ENCODE results near the gene NEURL2.
"Not testable (repeated sequence)": the region's sequence is repeated elsewhere in the genome, so short reads cannot be mapped to it uniquely, and the experiment has no call there.

NEURL2 gene

DNA sequence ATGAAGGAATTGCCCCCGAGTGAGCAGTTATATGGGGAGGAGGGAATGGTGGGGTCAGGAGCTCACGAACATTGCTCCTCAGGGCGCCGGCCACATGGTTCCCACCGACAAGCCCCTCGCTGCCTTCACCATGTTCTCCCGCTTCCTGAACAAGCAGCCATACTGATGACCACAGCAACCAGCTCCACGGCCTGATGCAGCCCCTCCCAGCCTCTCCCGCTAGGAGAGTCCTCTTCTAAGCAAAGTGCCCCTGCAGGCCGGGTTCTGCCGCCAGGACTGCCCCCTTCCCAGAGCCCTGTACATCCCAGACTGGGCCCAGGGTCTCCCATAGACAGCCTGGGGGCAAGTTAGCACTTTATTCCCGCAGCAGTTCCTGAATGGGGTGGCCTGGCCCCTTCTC, 7.3 kb upstream of the NEURL2 start:
- no peak for DNase-seq (ENCODE audit: low read depth)

DNA sequence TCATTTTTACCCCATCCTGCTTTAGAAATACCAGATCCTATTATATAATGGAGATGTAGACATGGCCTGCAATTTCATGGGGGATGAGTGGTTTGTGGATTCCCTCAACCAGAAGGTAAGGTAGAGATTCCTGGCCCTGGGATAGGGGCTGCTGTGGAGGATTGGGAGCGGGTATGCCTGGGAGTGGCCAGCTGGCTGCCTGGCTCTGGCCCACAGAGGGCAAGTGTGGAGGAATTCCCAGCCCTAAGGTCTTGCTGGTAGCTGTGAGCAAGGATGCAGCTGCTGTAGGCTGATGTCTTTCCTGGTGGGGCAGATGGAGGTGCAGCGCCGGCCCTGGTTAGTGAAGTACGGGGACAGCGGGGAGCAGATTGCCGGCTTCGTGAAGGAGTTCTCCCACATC, 6.7 kb upstream of the NEURL2 start:
- DNase-seq (ENCODE audit: low read depth) = no peak

GRCh38 chr20:45897289-45897688, 6.3 kb upstream of the NEURL2 start:
- DNase-seq (ENCODE audit: low read depth) = no peak

DNA sequence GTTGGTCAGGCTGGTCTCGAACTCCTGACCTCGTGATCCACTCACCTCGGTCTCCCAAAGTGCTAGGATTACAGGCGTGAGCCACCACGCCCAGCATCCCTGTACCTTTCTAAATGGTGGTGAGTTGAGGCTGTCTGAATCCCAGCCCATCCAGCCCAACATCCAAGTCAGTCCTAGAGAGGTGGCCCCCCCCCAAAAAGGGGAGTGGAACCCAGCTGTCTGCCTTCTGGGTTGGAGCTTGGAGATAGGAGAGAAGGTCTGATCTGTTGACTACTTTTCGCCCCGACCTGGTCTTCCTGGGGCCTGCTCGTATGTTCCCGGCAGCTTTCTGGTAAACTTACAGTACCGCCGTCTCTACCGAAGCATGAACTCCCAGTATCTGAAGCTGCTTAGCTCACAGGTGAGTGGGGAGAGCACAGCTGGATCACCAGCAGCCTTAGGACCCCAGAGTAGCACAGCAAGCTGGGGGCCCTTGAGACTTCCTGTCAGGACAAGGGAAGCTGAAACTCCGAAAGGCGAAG, 5.7 kb upstream of the NEURL2 start:
- DNase-seq (ENCODE audit: low read depth) = no peak

DNA sequence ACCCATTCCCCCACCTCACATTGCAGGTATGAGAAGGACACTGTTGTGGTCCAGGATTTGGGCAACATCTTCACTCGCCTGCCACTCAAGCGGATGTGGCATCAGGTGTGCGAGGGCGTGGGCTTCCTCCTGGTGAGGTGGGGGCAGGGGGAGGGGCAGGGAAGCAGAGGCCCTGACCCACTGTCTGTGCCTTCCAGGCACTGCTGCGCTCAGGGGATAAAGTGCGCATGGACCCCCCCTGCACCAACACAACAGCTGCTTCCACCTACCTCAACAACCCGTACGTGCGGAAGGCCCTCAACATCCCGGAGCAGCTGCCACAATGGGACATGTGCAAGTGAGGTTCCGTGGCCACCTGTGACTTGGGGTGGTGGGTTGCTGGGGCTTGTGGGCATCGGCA, 3.8 kb upstream of the NEURL2 start:
- DNase-seq (ENCODE audit: low read depth) = no peak

- no peak for DNase-seq (ENCODE audit: low read depth)
These were observed 2.8 kb upstream of the NEURL2 start for GRCh38 chr20:45893831-45894230.

DNA sequence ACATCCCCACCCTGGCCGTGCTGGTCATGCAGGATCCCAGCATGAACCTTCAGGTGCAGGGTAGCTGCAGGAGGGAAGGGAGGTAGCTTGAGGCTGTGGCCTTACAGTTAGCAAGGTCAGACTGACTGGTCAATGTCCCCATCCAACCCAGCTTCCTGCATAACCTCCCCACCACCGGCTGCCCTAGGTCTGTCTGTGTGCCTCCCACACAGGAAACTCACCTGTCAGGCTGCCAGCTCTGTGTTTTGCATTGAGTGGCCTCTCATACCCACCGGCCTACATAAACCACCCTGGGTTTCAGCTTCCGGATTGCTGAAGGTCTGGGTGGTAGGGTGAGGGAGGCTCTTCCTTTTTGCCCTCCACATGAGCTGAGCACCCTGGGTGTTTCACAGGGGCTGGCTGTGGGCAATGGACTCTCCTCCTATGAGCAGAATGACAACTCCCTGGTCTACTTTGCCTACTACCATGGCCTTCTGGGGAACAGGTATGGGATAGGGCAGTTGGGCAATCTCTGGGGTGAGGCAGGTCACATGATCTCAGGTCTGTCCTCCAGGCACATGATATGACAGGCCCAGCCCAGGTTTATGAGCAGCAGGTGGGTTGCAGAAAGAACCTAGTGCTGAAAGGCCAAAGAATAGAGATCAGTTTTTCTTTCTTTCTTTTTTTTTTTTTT, 2.0 kb upstream of the NEURL2 start:
- no peak for DNase-seq (ENCODE audit: low read depth)

DNA sequence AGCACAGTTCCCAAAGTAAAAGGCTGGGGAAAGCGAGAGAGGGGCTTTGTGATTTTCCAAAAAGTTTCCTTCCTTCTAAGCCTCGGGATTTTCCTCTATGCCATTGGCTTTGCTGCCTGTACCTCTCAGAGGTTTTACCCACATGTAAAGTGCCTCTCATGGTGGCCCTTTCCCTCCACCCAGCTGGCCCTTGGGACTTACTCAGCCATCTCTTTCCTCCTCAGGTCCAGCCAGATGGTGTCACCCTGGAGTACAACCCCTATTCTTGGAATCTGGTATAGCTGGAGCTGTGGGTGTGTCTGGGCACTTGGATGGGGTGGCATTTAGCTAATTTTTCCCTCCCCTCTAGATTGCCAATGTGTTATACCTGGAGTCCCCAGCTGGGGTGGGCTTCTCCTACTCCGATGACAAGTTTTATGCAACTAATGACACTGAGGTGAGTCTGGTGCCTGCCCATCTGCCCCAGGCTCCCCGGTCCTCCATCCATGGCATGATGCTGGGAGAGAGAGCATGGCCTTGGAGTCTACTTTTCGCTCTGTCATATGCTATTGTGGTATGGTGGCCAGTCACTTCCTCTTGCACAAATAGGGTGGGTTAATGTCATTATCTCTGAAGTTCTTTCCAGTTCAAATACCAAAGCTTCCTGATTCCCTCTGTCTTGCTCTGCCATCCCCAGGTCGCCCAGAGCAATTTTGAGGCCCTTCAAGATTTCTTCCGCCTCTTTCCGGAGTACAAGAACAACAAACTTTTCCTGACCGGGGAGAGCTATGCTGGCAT, 1.2 kb upstream of the NEURL2 start:
- DNase-seq (ENCODE audit: low read depth) = no peak

DNA sequence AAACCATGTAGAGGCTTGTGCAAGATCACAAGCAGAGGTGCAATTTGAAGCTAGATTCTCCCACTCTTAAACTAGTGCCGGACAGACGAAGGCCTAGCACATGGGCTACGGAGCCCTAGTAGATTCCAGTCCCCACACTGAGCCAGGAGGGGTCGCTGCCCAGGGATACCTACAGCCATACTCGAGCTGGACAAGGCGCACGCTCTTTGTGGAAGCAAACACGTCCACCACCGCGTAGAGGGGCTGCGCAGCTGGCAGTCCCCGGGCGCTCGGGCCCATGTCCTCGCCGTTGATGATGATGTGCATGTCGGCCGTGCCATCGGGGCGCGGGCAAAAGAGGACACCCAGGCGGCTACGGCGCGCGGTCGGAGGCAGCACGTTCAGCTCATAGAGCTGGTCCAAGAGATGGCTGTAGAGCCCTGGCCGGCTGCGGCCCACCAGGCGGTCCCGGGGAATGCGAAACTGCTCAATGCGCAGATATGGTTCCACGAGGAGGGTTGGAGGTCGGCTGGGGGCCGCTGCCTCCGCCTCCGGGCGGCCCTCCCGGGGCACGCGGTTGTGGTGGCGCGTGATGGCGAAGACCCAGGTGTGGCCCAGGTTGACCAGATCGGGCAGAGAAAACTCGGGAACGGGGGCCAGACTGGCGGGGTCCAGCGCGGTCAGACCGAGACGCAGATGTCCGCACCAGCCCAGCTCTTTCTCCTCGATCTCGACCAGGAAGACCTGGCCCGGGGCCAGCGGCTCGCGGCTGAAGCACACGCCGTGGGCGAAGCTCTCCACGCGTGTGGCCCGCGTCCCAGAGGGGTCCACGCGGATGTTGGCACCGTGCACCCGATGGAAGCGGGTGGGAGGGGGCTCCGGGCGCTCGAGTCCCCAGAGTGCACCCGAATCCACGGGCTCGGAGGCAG, 677 bp downstream of the NEURL2 start:
- DNase-seq (ENCODE audit: low read depth) = no peak

GRCh38 chr20:45888681-45889080, 2.3 kb downstream of the NEURL2 start:
- DNase-seq (ENCODE audit: low read depth) = no peak

- DNase-seq (ENCODE audit: low read depth) = no peak
These were observed 3.7 kb downstream of the NEURL2 start, which contains the start of gene SPATA25 for GRCh38 chr20:45887346-45887715. TSS of gene SPATA25 (minus strand) at chr20:45887622. CDS start at chr20:45887590, 32 bp downstream.

DNA sequence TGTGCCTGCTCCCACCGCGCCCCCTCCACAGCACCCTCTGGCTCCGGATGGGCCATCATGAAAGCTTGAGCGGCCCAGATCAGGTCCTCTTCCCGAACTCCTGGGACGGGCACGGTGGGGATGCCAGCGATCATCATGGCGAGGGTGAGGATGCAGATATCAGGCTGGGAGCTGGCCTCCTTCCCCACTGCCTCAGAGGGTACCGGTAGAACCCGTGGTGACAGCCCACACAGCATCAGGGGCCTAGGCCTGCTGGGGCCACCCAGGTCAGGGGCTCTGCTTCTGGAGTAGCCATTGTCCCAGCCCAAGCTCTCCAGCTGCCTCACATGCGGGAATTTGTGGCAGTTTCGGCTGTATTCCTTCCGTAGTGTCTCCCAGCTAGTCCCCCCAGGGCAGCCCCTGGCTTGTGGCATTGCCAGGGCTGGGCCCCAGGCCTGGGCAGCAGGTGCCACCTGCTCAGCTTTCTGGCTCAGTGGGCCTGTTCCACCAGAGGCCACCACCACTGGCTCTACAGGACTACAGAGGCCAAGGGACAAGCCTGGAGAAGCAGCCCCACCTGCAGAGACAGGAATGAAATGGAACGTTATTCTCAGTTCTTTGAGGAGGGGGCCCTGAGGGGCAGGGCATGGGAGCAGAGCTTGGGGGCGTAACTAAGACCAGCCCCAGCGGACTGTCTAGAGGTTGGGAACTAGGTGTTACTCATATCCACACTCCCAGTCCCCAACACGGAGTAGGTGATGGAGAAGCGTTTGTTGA, 4.2 kb downstream of the NEURL2 start:
- DNase-seq (ENCODE audit: low read depth) = no peak

DNA sequence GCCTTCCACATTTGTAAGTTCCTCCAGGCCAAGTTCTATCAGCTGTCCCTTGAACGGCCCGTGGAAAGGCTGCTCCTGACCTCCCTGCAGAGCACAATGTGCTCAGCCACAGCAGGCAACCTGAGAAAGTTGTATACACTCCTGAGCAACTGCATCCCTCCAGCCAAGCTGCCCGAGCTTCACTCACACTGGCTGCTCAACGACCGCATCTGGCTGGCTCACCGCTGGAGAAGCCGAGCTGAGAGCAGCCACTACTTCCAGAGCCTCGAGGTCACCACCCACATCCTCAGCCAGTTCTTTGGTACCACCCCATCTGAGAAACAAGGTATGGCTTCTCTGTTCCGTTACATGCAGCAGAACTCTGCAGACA, 7.9 kb downstream of the NEURL2 start:
- DNase-seq (ENCODE audit: low read depth) = no peak

DNA sequence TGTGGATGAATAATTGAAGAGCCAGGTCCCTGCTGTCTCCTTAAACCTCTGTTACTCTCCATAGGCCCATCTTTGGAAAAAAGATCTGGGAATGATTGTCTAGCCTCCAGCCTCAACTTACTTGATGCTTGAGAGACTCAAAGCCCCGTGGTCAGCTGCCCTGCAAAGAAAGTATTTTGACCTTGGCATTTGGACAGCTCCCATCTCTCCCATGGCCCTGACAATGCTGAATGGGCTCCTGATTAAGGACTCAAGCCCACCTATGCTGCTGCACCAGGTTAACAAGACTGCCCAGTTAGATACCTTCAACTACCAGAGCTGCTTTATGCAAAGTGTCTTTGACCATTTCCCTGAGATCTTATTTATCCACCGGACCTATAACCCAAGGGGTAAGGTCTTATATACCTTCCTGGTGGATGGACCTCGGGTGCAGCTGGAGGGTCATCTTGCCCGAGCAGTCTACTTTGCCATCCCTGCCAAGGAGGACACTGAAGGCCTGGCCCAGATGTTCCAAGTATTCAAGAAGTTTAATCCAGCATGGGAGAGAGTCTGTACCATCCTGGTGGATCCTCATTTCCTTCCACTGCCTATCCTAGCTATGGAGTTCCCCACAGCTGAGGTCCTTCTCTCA, 8.4 kb downstream of the NEURL2 start:
- DNase-seq (ENCODE audit: low read depth) = no peak

- peak; percentile 97 for DNase-seq (ENCODE audit: low read depth)
These were observed 9.8 kb downstream of the NEURL2 start, which contains the start of gene ZSWIM1 for GRCh38 chr20:45880988-45881788. TSS of gene ZSWIM1 (plus strand) at chr20:45881227. CDS start at chr20:45882593, 1,366 bp downstream.

- DNase-seq (ENCODE audit: low read depth) = no peak
These were observed 12.8 kb downstream of the NEURL2 start for GRCh38 chr20:45878076-45878761.

GRCh38 chr20:45874576-45874975, 16.4 kb downstream of the NEURL2 start:
- no peak for DNase-seq (ENCODE audit: low read depth)

DNA sequence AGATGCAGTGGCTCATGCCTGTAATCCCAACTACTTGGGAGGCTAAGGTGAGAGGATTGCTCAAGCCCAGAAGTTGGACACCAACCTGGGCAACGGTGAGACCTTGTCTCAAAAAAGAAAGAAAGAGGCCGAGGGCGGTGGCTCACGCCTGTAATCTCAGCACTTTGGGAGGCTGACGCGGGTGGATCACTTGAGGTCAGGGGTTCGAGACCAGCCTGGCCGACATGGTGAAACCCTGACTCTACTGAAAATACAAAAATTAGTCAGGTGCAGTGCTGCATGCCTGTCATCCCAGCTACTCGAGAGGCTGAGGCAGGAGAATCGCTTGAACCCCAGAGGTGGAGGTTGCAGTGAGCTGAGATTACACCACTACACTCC, 16.9 kb downstream of the NEURL2 start:
- not testable (repeated sequence) for DNase-seq (ENCODE audit: low read depth)

GRCh38 chr20:45873409-45874103, 17.5 kb downstream of the NEURL2 start:
- DNase-seq (ENCODE audit: low read depth) = no peak
